K562 (cell line): ENCODE data around the gene ZNF32.

ENCODE experiments used
- CHD4 ChIP-seq: fragments of 200-600 bp; sonication (generic); IDR thresholded peaks from 3 replicates; pipeline ENCODE4 v1.6.1; 2012; ENCODE audit warnings: low read depth, mild to moderate bottlenecking, mixed read lengths, low read length, inconsistent platforms; ENCODE audit not compliant: insufficient read depth, insufficient replicate concordance, poor library complexity, severe bottlenecking
- CTCF ChIP-seq, 3 experiments: IDR thresholded peaks in 2 of 3; conservative IDR thresholded peaks in 1 of 3; 2 replicates each; pipeline ENCODE4 v1.5.1; 2011 to 2012; ENCODE audit warnings: low read length in 3 of 3, mild to moderate bottlenecking in 3 of 3, control low read depth in 2 of 3, improper control_type of control experiment in 1 of 3, inconsistent platforms in 1 of 3, low read depth in 1 of 3, mixed read lengths in 1 of 3, moderate library complexity in 1 of 3; ENCODE audit not compliant: insufficient read depth in 2 of 3
- KAT2B ChIP-seq: IDR thresholded peaks from one replicate; pipeline ENCODE4 v1.6.1; 2012; ENCODE audit warnings: low read depth, mild to moderate bottlenecking, control low read depth, inconsistent platforms, low read length, moderate library complexity
- NFRKB ChIP-seq: fragments of 450-650 bp; IDR thresholded peaks from 2 replicates; pipeline ENCODE4 v1.6.1; 2016; ENCODE audit warnings: low read depth
- NFYB ChIP-seq: IDR thresholded peaks from 2 replicates; pipeline ENCODE4 v1.6.1; 2011; ENCODE audit warnings: mild to moderate bottlenecking, moderate library complexity; ENCODE audit not compliant: insufficient read length; ENCODE audit errors: extremely low read depth
- POLR3A ChIP-seq: IDR thresholded peaks from 2 replicates; pipeline ENCODE4 v1.6.1; 2011; ENCODE audit warnings: borderline replicate concordance, mild to moderate bottlenecking, moderate library complexity; ENCODE audit not compliant: insufficient read length, insufficient read depth; ENCODE audit errors: extremely low read depth
- TAF1 ChIP-seq: IDR thresholded peaks from 2 replicates; pipeline ENCODE4 v1.6.1; 2011; ENCODE audit warnings: mild to moderate bottlenecking, low read length, moderate library complexity; ENCODE audit not compliant: insufficient read depth, control insufficient read depth, severe bottlenecking; ENCODE audit errors: extremely low read depth
- XRCC5 ChIP-seq: fragments of 200-400 bp; formaldehyde crosslinking; IDR thresholded peaks from 2 replicates; pipeline ENCODE4 v1.6.1; 2017; ENCODE audit warnings: low read depth, mild to moderate bottlenecking, low read length
- ZBTB26 ChIP-seq: fragments of 450-650 bp; formaldehyde crosslinking; IDR thresholded peaks from 2 replicates; pipeline ENCODE4 v1.4.0; 2022; ENCODE audit warnings: missing genetic modification characterization
- ZNF239 ChIP-seq: fragments of 250-450 bp; sonication (Bioruptor Pico); IDR thresholded peaks from 2 replicates; pipeline ENCODE4 v1.4.0; 2020; ENCODE audit warnings: mild to moderate bottlenecking
- ZNF280B ChIP-seq: fragments of 250-450 bp; sonication (Bioruptor Pico); IDR thresholded peaks from 2 replicates; pipeline ENCODE4 v1.5.1; 2021; ENCODE audit warnings: mild to moderate bottlenecking
- ZNF318 ChIP-seq, 2 experiments: fragments of 450-650 bp; IDR thresholded peaks; 2 replicates each; pipeline ENCODE4 v1.6.1; 2016; ENCODE audit warnings: mild to moderate bottlenecking in 2 of 2, borderline replicate concordance in 1 of 2, low read depth in 1 of 2, moderate library complexity in 1 of 2
- ZNF444 ChIP-seq: fragments of 250-450 bp; sonication (Bioruptor Pico); IDR thresholded peaks from 2 replicates; pipeline ENCODE4 v1.4.0; 2020; ENCODE audit warnings: mild to moderate bottlenecking, moderate library complexity

- TF ChIP-seq NFYB: no peak
- no peak for TF ChIP-seq ZNF318 (IDR thresholded peaks at IDR 0.05; ENCODE audit: borderline replicate concordance in 1 of 2, low read depth in 1 of 2)
- no peak for TF ChIP-seq NFRKB
- TF ChIP-seq ZNF239: no peak
- no peak for TF ChIP-seq TAF1
- no peak for TF ChIP-seq ZBTB26 (CRISPR knock-in tag)
- TF ChIP-seq CHD4: no peak
- TF ChIP-seq POLR3A: no peak
- TF ChIP-seq CTCF (IDR thresholded peaks at IDR 0.05 in 2 of 3, conservative IDR thresholded peaks at IDR 0.05 in 1 of 3; ENCODE audit: insufficient read depth in 2 of 3, low read depth in 1 of 3, low read length in 3 of 3): no peak
- no peak for TF ChIP-seq ZNF280B (CRISPR knock-in tag)
- no peak for TF ChIP-seq ZNF444 (CRISPR knock-in tag)
- TF ChIP-seq KAT2B: no peak
- no peak for TF ChIP-seq XRCC5
These were observed 38.0 kb downstream of the ZNF32 start for GRCh38 chr10:43610636-43611035.
